ENCODE measurements around the gene KIF3B.
"Not testable (repeated sequence)": the region's sequence is repeated elsewhere in the genome, so short reads cannot be mapped to it uniquely, and the experiment has no call there.

Gene KIF3B

GRCh38 chr20:32333181-32333987 is 55.9 kb downstream of the KIF3B start:
- peak in 1 of 5 donors; percentile 73 for DNase-seq

GRCh38 chr20:32333988-32334885 is 56.8 kb downstream of the KIF3B start:
- DNase-seq, result peak; percentile 14 to 68 (median 18)

GRCh38 chr20:32336918-32337347 is 59.5 kb downstream of the KIF3B start:
- peak in 1 of 5 donors; percentile 36 for DNase-seq

GRCh38 chr20:32337937-32338661 is 60.6 kb downstream of the KIF3B start:
- DNase-seq, result no peak

- DNase-seq, result no peak
Measured at GRCh38 chr20:32338665-32339064, 61.2 kb downstream of the KIF3B start.

GRCh38 chr20:32339116-32339515 is 61.7 kb downstream of the KIF3B start:
- no peak for DNase-seq

- not testable (repeated sequence) for DNase-seq
Measured at GRCh38 chr20:32341053-32341452, 63.6 kb downstream of the KIF3B start.

- DNase-seq, result no peak
Measured at GRCh38 chr20:32343439-32343838, 66.0 kb downstream of the KIF3B start.

GRCh38 chr20:32344835-32345506 is 67.5 kb downstream of the KIF3B start:
- no peak for DNase-seq

GRCh38 chr20:32348207-32348606 is 70.8 kb downstream of the KIF3B start:
- no peak for DNase-seq

GRCh38 chr20:32350421-32350820 is 73.0 kb downstream of the KIF3B start:
- no peak for DNase-seq

GRCh38 chr20:32352121-32352720 is 74.8 kb downstream of the KIF3B start:
- DNase-seq, result peak in 1 of 5 donors; percentile 25

- DNase-seq, result no peak
Measured at GRCh38 chr20:32353848-32354496, 76.5 kb downstream of the KIF3B start.

- peak in 1 of 5 donors; percentile 80 for DNase-seq
Measured at GRCh38 chr20:32354592-32355416, 77.4 kb downstream of the KIF3B start.

GRCh38 chr20:32355417-32355841 is 78.0 kb downstream of the KIF3B start:
- peak in 1 of 5 donors; percentile 78 for DNase-seq

GRCh38 chr20:32355907-32356621 is 78.6 kb downstream of the KIF3B start:
- DNase-seq, result not testable (repeated sequence)

- DNase-seq, result no peak
Measured at GRCh38 chr20:32356622-32357374, 79.3 kb downstream of the KIF3B start.

- DNase-seq, result no peak
Measured at GRCh38 chr20:32357375-32357868, 80.0 kb downstream of the KIF3B start.

All from T-helper 1 cell (primary cell).